Gastroesophageal sphincter (tissue), 4 donors: ENCODE measurements around the gene POLR1E. TPM values are rescaled to one million over a fixed set of nuclear protein-coding genes. Genes with fewer than 3 reads are reported as not detected.
"Not testable (repeated sequence)": the region's sequence is repeated elsewhere in the genome, so short reads cannot be mapped to it uniquely, and the experiment has no call there.

ENCODE experiments used
- ATAC-seq: fragments of 150-250 bp; one replicate; pipeline ENCODE4 v1.9.1; 2016; ENCODE audit warnings: mild to moderate bottlenecking, moderate library complexity
- H3K27ac ChIP-seq, 4 donors: fragments of 200-600 bp; sonication (generic) in 3 of 4; 1 replicate in 3 of 4; 2 replicates in 1 of 4; pipeline ENCODE4 v1.5.1; 2016 to 2019
- H3K27me3 ChIP-seq: fragments of 200-600 bp; sonication (generic); one replicate; pipeline ENCODE4 v1.5.1; 2019
- H3K36me3 ChIP-seq, 2 donors: fragments of 200-600 bp; sonication (generic); one replicate each; pipeline ENCODE4 v1.5.1; 2019; ENCODE audit warnings: control low read depth in 1 of 2
- H3K4me1 ChIP-seq, 3 donors: fragments of 200-600 bp; sonication (generic); 1 replicate in 2 of 3; 2 replicates in 1 of 3; pipeline ENCODE4 v1.5.1; 2016 to 2019; ENCODE audit warnings: control low read depth in 2 of 3
- H3K4me3 ChIP-seq, 2 donors: fragments of 200-600 bp; sonication (generic); one replicate each; pipeline ENCODE4 v1.5.1; 2019; ENCODE audit warnings: mild to moderate bottlenecking in 1 of 2, moderate library complexity in 1 of 2
- H3K9me3 ChIP-seq, 3 donors: fragments of 200-600 bp; sonication (generic); one replicate each; pipeline ENCODE4 v1.5.1; 2017 to 2019; ENCODE audit warnings: control low read depth in 2 of 3
- EP300 ChIP-seq: sonication (generic); formaldehyde crosslinking; IDR thresholded peaks from one replicate; pipeline ENCODE4 v1.6.1; 2017; ENCODE audit warnings: antibody characterized with exemption, mild to moderate bottlenecking
- POLR2A ChIP-seq, 2 donors: fragments of 450-650 bp; IDR thresholded peaks; one replicate each; pipeline ENCODE4 v1.6.1; 2017; ENCODE audit warnings: antibody characterized with exemption in 2 of 2, mild to moderate bottlenecking in 2 of 2, moderate library complexity in 1 of 2
- POLR2AphosphoS5 ChIP-seq: sonication (generic); formaldehyde crosslinking; IDR thresholded peaks from one replicate; pipeline ENCODE4 v1.6.1; 2017; ENCODE audit warnings: antibody characterized with exemption
- WGBS, 2 donors: methylation state at CpG; one replicate each; pipeline ENCODE4 v1.1.5; 2018; ENCODE audit warnings: low coverage in 1 of 2; 5-methylcytosine and 5-hydroxymethylcytosine counted together
- total RNA-seq, 4 donors: library from RNA; depleted of rRNA; stranded (reverse); fragments of >200 nt; gene quantifications; one replicate each; pipeline ENCODE4 v1.1.0, GENCODE V29; 2016
- TF ChIP-seq, protein P1 (sequence below), 4 experiments: fragments of 200-600 bp in 2 of 4; fragments of 450-650 bp in 2 of 4; sonication (generic) in 1 of 4; IDR thresholded peaks; one replicate each; pipeline ENCODE4 v1.5.1; 2017 to 2019; ENCODE audit warnings: antibody characterized with exemption in 4 of 4, mild to moderate bottlenecking in 2 of 4, moderate library complexity in 2 of 4

Gene POLR1E
- total RNA-seq, 4 donors from 2014 or later: 22.3 to 44.0 (median 25.4) TPM

DNA sequence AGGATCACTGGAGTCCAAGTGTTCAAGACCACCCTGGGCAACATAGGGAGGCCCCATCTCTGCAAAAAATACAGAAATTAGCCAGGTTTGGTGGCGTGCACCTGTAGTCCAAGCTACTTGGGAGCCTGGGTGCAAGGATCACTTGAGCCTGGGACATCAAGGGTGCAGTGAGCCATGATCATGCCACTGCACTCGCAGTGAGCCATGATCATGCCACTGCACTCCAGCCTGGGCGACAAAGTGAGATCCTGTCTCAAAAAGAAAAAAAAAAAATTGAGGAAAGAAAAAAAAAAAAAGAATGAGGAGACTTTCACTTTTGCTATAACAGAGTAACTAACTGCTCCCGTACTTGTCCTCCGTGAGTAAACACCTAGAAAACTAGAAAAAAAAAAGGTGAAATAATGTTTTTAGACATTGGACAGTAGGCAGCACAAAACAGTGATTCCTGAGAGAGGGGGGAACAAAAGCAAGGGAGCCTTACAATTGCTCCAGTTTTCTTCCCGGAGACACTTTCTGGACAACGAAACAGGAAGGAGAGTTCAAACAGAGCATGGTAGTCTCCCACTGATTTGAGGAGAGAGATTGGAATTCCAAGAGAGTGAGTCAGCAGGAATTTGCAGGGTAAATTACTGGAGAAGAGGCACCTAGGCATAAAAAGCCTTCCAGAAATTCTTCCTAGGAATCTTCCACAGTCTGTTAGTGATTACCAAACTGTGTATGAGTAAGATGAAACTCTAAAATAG is 13.6 kb upstream of the POLR1E start:
- H3K27ac ChIP-seq: peak overlapping the region; percentile 79 to 86 (median 82)
- H3K36me3 ChIP-seq: no peaks in the 10 kb centered on the region
- H3K4me1 ChIP-seq: peaks cover 0 to 17% (median 0%) of the 10 kb centered on the region in 3 donors
- 0 to 6% methylated on average over 4 to 6 of the region's 7 CpGs for WGBS, 2 donors
- no peaks in the 10 kb centered on the region for H3K27me3 ChIP-seq
- peak; percentile 92 for ATAC-seq
- H3K4me3 ChIP-seq: peak overlapping the region; percentile 33 to 43
- no peak for TF ChIP-seq EP300
- peak; percentile 57 for TF ChIP-seq POLR2AphosphoS5
- H3K9me3 ChIP-seq: peaks cover 0 to 4% (median 0%) of the 10 kb centered on the region in 3 donors

DNA sequence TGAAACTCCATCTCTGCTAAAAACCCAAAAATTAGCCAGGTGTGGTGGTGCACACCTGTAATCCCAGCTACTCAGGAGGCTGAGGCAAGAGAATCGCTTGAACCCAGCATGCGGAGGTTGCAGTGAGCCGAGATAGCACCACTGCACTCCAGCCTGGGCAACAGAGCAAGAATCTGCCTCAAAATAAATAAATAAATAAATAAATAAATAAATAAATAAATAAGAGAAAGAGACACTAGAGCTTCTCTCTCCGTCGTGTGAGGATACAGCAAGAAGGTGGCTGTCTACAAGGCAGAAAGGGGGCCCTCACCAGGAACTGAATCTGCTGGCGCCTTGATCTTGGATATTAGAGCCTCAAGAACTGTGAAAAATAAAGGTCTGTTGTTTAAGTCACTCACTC is 11.8 kb upstream of the POLR1E start:
- H3K4me3 ChIP-seq, ATAC-seq, H3K9me3 ChIP-seq, H3K36me3 ChIP-seq, H3K27ac ChIP-seq, H3K27me3 ChIP-seq: not testable (repeated sequence)
- WGBS, 2 donors: 0 to 29% methylated on average over 2 to 3 of the region's 6 CpGs
- peaks cover 0 to 16% (median 0%) of the 10 kb centered on the region in 3 donors for H3K4me1 ChIP-seq

- Histone ChIP-seq H3K4me1 (peaks cover 0 to 16% (median 0%) of the 10 kb centered on the region in 3 donors), H3K9me3 (peaks cover 0 to 4% (median 0%) of the 10 kb centered on the region in 3 donors), H3K27ac (no peak overlapping the region), H3K36me3 (no peaks in the 10 kb centered on the region), H3K4me3 (no peak overlapping the region), H3K27me3 (peaks cover 5% of the 10 kb centered on the region)
- no peak for ATAC-seq
- TF ChIP-seq, protein P1, sequence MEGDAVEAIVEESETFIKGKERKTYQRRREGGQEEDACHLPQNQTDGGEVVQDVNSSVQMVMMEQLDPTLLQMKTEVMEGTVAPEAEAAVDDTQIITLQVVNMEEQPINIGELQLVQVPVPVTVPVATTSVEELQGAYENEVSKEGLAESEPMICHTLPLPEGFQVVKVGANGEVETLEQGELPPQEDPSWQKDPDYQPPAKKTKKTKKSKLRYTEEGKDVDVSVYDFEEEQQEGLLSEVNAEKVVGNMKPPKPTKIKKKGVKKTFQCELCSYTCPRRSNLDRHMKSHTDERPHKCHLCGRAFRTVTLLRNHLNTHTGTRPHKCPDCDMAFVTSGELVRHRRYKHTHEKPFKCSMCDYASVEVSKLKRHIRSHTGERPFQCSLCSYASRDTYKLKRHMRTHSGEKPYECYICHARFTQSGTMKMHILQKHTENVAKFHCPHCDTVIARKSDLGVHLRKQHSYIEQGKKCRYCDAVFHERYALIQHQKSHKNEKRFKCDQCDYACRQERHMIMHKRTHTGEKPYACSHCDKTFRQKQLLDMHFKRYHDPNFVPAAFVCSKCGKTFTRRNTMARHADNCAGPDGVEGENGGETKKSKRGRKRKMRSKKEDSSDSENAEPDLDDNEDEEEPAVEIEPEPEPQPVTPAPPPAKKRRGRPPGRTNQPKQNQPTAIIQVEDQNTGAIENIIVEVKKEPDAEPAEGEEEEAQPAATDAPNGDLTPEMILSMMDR (IDR thresholded peaks at IDR 0.05): no peak
- TF ChIP-seq EP300 (no peak), POLR2AphosphoS5 (no peak), POLR2A (IDR thresholded peaks at IDR 0.05) (no peak)
- WGBS, 2 donors: 90 to 97% methylated on average over 3 of the region's 3 CpGs
Observed at GRCh38 chr9:37474438-37474837, 11.3 kb upstream of the POLR1E start.

- ATAC-seq: no peak
- no peaks in the 10 kb centered on the region for H3K36me3 ChIP-seq
- H3K27ac ChIP-seq: no peak overlapping the region
- peaks cover 5% of the 10 kb centered on the region for H3K27me3 ChIP-seq
- no peak overlapping the region for H3K4me3 ChIP-seq
- TF ChIP-seq POLR2AphosphoS5 (no peak), POLR2A (IDR thresholded peaks at IDR 0.05) (no peak), EP300 (no peak)
- TF ChIP-seq, protein P1 (IDR thresholded peaks at IDR 0.05): no peak
- H3K9me3 ChIP-seq: peaks cover 0 to 4% (median 0%) of the 10 kb centered on the region in 3 donors
- 63 to 80% methylated on average over 2 to 10 of the region's 11 CpGs for WGBS, 2 donors
- peaks cover 0 to 13% (median 0%) of the 10 kb centered on the region in 3 donors for H3K4me1 ChIP-seq
Observed at GRCh38 chr9:37476930-37477329, 8.8 kb upstream of the POLR1E start.

DNA sequence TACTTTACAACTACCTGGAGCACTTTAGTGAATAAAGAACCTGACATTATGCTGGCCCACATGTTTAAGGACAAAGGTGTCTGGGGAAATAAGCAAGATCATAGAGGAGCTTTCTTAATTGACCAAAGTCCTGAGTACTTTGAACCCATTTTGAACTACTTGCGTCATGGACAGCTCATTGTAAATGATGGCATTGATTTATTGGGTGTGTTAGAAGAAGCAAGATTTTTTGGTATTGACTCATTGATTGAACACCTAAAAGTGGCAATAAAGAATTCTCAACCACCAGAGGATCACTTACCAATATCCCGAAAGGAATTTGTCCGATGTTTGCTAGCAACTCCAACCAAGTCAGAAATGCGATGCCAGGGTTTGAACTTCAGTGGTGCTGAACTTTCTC is 8.3 kb upstream of the POLR1E start:
- not testable (repeated sequence) for H3K4me1 ChIP-seq, H3K4me3 ChIP-seq, H3K27ac ChIP-seq, H3K27me3 ChIP-seq, H3K36me3 ChIP-seq, ATAC-seq, H3K9me3 ChIP-seq
- 82 to 94% methylated on average over 3 to 4 of the region's 4 CpGs for WGBS, 2 donors

GRCh38 chr9:37477987-37478619 is 7.6 kb upstream of the POLR1E start:
- H3K4me1 ChIP-seq, H3K27ac ChIP-seq, ATAC-seq, H3K36me3 ChIP-seq, H3K9me3 ChIP-seq, H3K4me3 ChIP-seq, H3K27me3 ChIP-seq: not testable (repeated sequence)
- 69% methylated on average over 5 of the region's 5 CpGs for WGBS, 2 donors

- 77 to 96% methylated on average over 3 of the region's 3 CpGs for WGBS, 2 donors
- ATAC-seq: no peak
- Histone ChIP-seq H3K9me3 (no peaks in the 10 kb centered on the region), H3K27me3 (peaks cover 5% of the 10 kb centered on the region), H3K4me3 (no peak overlapping the region), H3K4me1 (peaks cover 0 to 8% (median 5%) of the 10 kb centered on the region in 3 donors), H3K27ac (no peak overlapping the region), H3K36me3 (no peaks in the 10 kb centered on the region)
- no peak for TF ChIP-seq POLR2AphosphoS5
- no peak for TF ChIP-seq POLR2A (IDR thresholded peaks at IDR 0.05)
- TF ChIP-seq, protein P1 (IDR thresholded peaks at IDR 0.05): no peak
- TF ChIP-seq EP300: no peak
Observed at GRCh38 chr9:37480759-37481158, 5.0 kb upstream of the POLR1E start.
